Measurements from ENCODE around the gene MPPED2.
"Not testable (repeated sequence)": the region's sequence is repeated elsewhere in the genome, so short reads cannot be mapped to it uniquely, and the experiment has no call there.

The MPPED2 gene

DNA sequence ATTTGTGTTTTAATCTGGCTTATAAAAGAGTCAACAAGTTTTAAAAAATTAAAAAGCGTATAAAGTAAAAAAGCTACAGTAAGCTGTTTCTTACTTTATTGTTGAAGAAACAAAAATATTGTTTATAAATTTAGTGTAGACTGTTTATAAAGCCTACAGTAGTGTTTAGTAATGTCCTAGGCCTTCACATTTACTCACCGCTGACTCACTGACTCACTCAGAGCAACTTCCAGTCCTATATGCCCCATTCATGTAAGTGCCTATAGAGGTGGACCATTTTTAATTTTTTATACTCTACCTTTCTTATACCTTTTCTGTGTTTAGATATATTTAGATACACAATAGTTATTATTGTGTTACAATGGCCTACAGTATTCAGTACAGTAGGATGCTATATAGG is 12.2 kb downstream of the MPPED2 start:
- no peak for DNase-seq

DNA sequence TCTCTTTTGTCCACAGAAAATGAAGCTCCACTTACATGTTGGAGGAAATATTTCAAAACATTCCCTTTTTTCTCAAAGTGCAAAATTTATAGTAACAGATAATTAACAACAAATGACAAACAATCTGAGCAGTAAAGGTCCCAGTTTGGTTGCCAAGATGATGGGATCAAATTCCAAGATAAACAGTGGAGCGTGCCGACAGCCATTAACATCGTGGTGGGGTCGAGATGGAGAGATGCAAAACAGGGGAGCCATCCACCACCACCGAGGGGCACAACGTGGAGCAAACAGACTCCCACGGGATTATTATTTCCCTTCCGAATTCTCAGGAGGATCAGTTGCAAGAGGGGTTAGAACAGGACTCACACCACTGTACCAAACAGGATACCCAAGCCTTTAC is 17.2 kb downstream of the MPPED2 start:
- DNase-seq = no peak

DNA sequence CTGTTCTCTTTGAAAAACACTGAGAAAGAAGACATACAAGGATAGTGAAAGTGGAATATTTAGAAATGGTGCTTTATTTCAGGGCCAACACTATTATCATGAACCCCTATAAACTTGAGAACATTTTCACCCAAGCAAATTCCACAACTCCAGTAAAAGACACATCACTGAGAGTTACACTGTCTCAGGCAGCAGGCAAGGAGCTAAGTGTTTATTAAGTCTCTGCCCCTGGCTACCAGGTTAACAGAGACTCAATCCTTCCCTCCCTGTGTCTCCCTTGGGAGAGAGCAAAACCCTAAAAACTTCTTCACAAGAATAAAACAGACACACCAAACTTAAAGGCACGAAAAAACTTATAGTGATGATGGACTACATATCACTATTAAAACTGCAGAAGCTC is 18.5 kb downstream of the MPPED2 start:
- no peak for DNase-seq

DNA sequence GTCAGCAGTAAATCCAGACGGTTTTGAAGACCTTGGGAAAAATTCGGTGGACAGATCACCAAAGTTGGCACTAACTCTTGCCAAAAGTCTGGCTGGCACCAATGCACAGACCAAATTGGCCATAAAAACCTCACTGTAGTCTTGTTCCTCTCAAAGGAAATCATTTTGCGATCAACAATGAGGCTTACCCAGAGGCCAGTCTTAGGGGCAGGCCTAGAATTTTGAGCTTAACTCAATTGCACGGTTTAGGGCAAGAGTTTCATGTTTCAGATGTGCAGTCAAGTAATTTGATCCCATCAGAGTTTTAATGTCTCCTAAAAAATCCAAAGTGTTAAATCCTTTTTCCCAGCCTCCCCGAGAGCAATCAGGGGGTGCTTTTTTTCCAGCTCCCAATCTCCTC is 19.0 kb downstream of the MPPED2 start:
- no peak for DNase-seq

DNA sequence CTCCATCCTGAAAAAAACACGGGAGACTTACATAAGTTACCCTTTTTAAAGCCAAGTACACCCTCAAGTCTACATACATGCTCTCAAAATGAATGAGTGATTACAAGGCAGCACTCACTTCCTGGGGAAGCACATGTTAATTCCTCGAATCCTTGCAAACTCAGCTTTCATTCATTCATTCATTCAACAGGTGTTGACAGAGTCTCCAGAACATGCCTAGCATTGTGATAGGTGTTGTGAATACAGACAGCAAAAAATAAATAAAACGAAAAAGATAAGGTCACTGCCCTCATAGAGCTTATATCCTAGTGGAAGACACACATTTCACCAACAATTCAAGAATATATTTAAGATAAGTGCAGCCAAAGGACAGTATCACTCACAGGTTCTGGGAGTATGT is 19.7 kb downstream of the MPPED2 start:
- no peak for DNase-seq

DNA sequence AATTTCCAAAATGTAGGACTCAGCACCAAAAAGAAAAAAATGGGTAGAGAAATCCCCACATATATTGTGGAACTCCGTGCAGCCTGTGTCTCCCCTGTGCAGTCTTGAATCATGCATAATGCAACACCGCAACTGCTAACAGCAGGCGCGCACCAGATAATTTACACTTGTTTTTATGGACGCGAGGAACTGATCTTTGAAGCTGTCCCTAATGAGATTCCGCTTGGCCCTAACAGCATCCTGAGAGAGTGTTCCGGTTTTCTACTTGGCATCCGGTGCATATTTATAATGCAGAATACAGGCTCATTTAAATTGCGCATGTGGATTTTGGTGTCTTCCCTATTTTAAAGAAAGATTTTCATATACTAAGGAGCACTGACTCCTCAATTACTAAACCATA is 21.1 kb downstream of the MPPED2 start:
- DNase-seq = no peak

DNA sequence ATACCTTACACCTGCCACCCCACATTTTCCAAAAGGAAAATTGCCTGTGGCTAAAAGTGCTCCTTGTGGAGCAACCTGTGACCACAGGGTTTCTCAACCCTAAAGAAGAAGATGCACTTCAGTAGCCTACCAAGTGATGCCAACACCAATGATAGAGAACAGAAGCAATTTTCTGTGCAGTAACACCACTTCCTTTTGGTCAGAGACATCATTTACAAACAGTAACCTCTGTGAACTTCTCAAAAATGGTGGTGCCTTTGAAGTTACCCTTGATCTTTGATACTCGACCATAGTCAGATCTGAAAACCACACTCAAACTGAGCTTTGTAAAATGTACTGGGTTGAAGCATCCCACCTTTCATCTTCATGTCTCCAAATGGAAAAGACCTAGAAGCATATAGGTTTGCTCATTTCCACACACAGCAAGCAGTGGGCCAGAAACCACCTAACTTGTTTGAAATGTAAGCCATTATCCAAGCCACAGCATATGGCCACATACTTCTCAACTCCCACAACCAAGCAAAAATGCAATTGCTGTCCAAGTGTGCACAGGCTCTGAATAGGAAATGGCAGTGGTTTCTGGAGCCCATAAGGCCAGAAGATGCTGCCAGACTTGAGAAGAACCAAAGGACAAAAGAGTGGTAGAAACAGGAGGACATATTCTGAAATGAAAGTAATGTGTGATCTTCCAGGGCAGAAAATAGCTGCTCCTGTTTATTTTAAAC is 24.3 kb downstream of the MPPED2 start:
- no peak for DNase-seq

DNA sequence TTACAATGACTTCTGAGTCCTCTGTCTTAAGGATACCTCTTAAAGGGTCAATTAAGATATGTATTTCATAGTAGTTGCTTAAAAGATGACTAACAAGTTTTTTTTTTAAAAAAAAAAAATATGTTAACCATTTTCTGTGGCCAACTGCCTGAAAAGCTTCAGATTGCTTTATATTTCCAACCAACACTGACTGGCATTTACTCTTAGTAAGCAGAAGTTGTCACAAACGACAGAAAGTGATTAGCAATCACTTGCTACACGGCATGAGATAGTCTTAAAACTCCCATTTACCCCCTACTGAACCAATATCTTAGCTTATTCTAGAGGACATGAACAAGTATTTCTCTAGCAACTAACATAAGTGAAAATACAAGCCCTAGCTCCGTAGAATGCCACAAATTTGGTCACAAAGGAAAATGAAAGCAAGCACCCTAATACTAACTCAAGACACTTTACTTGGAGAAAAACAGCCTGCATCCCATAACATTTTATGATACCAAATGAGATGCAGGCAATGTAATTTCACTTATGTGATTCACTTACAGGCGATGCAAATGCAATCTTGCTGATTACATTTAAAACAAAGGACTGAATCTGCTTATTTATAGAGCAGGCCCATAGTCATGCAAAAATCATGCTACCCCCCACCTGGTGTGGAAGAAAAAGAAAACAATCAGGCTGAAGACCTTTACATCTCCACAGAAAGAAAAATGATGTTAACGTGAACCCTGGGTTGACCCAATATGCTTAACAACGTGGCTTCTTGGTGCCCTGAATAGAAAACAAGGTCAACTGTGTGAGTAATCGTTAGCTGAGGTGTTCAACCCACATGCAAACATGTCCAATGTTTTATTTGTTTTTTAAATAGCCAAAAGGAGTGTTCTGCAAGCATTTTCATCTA is 25.7 kb downstream of the MPPED2 start:
- no peak for DNase-seq

DNA sequence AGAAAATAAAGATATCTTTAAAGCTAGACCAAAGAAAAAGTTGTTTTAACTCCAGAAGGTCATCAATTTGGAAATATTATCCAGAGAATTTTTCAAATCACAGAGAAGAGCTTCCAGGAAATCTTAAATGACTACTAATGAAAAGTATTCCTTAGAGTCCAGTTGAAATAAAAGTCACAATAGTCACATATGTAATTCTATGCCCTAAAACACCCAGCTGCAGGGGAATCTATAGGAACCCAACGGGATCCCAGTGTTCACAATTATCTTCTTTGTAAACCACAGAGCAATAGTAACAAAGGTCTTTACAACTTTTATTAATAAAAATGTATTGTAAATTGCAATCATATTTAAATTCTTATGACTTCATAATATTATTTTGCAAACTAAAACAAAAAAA is 27.1 kb downstream of the MPPED2 start:
- DNase-seq = no peak

DNA sequence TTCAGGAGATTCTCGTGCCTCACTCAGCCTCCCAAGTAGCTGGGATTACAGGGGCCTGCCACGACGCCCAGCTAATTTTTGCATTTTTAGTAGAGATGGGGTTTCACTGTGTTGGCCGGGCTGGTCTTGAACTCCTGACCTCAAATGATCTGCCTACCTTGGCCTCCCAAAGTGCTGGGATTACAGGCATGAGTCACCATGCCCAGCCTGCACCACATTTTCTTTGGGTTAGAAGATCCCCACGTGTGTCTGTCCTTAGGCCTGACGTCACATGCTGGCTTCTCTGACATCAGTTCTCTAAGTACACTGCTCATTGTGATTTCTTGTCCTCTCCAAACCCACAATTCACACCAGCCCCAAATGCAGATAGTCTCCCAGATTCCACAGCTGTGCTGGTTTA is 31.6 kb downstream of the MPPED2 start:
- DNase-seq = not testable (repeated sequence)

DNA sequence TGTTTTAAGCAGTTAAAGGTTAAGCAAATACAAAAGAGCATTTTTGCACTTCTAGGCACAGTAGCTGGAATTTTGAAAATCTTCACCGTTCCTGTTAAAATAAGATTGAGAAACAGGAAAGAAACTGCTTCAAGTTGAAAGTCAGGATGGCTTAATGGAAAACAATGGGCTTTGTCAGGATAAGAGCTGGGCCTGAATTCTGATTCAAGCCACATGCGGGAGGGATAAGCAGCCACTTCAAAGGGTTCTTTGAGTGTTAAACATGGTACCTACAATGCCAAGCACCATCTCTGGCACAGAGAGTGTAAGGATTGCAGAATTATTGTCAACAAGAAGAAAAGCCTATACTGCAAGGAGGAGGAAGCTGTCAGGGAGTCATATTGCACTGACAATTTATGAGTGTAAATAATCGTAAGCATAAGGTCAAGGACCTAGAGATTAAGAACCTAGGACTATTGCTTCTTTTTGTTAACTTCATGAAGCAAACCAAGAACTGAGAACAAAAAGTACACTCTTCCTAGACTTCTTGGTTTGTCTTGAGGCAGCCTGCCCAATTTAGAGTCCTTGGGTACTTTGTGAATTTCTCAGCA is 32.5 kb downstream of the MPPED2 start:
- no peak for DNase-seq

DNA sequence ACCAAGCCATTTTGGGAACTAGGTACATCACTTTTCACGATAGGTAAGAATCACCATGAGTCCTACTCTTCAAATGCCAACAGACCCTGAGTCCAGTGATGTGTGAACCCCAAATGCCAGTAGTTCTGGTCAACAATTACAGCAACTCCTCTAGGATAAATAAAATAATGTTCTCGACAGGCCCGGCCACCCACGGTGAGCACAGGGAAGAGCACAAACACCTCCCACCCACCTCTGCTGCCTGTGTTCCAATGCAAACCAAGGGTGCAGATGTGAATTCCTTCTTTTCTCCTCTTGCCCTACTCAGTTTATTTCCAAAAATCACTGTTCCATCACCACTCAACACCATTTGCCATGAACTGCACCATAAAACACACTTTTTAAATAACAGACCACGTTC is 33.3 kb downstream of the MPPED2 start:
- no peak for DNase-seq

DNA sequence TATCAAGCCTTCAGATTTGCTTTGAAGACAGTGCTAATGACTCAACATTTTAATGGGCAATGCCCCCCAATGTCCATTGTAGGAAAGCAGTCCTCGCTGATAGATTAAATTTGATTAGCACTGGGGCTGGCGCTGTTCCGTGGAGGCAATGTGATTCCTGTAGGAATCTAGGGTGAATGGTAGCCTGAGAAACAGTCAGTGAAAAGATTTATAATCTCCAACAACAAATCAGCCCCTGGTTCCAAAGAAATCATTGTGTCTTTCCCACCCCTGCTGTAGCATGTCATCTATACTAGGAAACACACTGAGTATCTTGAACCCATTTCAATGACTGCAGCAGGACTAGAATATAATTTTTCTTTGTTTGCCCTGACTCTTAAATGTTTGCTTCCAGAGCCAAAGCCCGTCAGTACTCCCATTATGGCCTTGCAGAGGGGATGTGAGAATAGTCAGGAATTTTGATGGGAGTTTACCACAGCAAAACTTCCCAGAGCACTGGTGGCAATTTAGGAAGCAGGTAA is 36.1 kb downstream of the MPPED2 start:
- DNase-seq = no peak

DNA sequence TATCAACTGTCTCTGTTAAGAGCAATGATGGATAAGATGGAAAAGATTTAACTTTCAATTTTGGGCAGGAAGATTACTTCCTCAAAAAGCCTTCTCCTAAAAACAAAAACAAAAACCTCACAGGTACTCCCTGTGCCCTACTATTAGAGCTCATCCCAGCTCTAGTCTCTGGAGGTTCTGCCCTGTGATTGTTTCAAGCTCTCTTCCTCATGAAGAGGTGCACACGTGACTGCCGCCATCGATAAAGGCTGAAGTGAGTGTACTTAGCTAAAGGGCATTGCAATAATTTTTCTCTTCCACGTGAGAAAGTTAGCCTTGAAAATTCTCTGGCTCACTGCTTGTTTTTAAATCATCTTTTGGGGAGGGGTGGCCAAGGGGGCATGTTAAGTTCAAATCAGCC is 36.6 kb downstream of the MPPED2 start:
- DNase-seq = no peak

DNA sequence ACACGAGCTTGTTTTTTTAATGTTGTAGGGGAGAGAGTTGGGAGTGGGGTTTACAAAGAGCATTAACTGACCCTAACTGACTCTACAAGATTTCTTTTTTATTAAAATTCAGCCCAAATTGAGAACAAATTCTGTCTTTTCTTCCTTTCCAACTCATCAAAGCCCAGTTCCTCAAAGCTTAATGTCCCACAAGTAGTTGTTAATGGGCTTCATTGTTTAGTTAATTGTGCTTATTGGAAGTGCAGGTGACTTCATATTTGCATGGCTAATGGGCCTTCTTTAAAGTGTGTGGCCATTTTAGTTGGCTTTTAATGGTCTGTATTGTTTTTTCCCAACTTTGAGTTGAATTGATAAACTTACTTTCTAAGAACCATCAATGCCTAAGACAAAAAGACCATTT is 39.8 kb downstream of the MPPED2 start:
- DNase-seq = no peak

DNA sequence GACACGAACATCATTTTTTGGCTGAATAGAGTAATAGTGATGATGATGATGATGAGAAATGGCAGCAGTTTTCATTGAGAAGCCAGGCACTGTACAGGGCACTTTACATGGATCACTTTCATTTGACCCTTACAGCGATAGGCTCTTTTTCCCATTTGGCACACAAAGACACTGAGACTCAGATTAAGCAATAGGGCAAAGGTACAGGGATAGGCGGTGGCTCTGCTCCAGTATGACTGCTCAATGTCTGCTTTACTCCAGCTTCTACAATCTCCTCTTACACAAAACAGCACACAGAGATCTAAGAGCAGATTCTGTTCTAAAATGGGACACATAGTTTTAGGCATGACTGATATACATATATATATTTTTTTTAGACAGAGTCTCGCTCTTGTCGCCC is 40.6 kb downstream of the MPPED2 start:
- DNase-seq = no peak

DNA sequence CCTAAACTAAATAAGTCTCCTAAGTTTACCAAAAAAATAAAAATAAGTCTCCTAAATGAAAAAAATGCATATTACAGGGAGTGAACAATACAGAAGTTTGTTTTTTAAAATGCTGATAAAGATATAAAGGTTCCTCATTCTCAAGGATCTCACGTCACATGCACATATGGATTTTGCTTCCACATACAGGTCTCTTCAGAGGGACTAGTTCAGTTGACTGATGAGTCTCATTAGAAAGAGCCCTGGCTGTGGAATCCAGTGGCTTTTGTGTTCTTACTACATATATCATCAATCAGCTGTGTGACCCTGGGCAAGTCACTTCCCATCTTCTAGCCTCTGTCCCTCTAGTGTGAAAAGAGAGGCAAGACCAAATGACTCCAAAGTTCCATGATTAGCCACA is 43.1 kb downstream of the MPPED2 start:
- DNase-seq = no peak

DNA sequence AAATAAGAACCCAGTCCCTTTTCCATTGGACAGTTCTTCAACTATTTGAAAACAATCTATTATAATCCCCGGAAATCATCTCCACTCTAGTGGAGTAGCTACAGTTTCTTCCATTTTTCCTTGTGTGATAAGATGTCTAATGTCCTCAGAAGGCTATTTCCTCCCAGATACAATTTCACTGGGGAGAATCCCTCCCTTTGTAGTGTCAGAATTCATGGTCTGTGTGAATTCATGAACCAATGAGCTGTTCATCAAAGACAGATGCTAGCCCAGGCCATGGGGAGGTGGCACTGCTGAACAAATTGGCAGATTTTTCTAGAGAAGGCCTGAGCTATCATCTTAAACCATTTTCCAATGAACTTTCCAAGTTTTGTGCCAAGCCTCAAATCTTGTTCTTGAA is 45.4 kb downstream of the MPPED2 start:
- DNase-seq = no peak

DNA sequence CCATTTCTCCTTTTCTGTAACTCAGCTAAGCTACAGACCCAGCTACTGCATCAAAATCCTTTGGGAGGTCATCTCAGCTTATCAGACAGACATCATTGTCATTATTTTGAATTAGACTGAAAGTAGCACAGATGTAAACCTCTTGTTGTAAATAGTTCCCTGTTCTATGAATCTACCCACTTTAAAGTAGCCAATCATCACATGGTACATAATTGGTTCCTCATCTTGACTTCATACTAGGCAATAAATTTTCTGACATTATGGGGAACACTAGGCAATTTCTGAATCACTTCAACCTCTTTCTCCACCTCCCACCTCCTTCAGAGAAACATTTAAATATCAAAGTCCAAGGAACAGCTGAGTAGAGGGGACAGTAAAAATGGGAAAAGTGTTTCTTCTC is 47.9 kb downstream of the MPPED2 start:
- no peak for DNase-seq

DNA sequence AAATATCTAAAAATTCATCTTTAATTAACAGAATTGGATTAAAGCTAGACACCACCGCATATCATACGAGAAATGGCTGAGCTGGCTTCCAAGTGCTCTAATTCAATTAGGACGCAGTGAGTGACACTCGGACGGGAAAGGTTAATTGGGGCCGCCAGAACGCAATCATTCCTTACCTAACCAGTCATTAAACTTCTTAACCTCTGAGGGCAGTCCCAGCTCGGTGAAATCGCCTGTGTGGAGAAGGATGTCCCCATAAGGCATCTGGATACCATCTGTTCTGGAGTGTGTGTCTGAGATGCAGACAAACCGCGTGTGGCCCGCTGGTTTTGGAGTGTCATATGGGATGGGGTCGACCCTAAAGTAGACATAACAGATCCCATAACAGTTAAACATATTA is 50.3 kb downstream of the MPPED2 start:
- no peak for DNase-seq

DNA sequence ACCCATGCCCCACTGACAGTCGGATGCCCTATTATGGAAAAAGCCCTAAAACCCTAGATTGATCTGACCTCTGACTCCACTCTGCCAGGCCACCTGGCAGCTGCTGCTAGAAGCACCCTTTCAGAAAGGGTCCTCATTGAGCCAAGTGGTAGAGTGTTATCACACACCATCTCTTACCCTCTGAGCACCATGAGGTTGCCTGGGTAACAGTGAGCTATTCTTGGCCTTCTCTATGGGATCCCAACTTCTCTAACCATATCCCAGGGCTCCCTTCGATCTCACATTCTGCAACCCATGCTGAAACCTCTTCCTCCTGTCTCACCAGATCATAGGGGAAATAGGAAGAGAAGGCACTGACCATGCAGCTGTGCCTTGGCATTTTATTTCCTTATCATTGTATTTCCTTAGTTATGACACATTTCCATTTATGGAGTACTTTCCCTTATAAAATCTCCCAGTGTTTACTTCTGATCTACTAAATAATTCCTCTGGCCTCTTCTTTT is 52.7 kb downstream of the MPPED2 start:
- no peak for DNase-seq

DNA sequence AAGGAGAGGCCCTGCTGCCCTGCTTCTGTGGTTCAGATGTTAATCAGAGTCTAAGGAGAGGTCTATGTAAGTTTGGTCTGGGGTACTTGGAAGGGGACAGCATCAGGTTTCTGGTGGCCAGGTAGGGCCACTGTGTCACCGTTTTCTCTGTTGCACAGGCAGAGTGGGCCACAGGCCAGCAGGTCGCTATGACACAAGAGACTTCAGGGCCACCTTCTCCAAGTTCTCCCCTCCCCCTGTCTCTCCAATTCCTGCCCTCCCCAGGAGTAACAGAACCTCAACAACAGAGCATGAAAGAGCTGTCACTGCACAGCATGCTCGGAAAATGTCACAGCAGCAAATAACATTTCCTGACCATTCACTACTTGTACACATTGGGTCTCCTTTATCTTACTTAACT is 58.6 kb downstream of the MPPED2 start:
- DNase-seq = no peak

DNA sequence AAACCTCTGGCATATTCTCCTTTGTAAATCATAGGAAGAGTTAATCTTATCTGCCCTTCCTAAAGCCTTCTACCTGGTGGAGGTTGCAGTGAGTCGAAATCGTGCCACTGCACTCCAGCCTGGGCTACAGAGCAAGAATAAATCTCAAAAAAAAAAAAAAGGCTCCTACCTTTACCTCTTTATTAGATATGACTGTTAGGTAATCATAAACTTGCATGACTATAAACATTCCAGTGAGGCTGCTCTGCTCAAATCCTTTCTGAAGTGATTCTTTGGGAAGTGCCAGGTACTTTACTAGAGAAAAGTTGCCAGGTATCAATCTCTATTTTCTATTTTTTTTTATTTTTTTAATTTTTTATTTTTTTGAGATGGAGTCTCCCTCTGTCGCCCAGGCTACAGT is 59.6 kb downstream of the MPPED2 start:
- DNase-seq = no peak
